Fibroblast of peridontal ligament (primary cell): ENCODE measurements around the gene SH3PXD2A.
A peak's percentile ranks its signal among the peaks of the same experiment; 100 is the strongest.

ENCODE experiments used
- DNase-seq: peaks from one replicate; pipeline ENCODE4 v3.0.0-alpha.2; 2010; ENCODE audit errors: extremely low read depth

The SH3PXD2A gene, protein sequence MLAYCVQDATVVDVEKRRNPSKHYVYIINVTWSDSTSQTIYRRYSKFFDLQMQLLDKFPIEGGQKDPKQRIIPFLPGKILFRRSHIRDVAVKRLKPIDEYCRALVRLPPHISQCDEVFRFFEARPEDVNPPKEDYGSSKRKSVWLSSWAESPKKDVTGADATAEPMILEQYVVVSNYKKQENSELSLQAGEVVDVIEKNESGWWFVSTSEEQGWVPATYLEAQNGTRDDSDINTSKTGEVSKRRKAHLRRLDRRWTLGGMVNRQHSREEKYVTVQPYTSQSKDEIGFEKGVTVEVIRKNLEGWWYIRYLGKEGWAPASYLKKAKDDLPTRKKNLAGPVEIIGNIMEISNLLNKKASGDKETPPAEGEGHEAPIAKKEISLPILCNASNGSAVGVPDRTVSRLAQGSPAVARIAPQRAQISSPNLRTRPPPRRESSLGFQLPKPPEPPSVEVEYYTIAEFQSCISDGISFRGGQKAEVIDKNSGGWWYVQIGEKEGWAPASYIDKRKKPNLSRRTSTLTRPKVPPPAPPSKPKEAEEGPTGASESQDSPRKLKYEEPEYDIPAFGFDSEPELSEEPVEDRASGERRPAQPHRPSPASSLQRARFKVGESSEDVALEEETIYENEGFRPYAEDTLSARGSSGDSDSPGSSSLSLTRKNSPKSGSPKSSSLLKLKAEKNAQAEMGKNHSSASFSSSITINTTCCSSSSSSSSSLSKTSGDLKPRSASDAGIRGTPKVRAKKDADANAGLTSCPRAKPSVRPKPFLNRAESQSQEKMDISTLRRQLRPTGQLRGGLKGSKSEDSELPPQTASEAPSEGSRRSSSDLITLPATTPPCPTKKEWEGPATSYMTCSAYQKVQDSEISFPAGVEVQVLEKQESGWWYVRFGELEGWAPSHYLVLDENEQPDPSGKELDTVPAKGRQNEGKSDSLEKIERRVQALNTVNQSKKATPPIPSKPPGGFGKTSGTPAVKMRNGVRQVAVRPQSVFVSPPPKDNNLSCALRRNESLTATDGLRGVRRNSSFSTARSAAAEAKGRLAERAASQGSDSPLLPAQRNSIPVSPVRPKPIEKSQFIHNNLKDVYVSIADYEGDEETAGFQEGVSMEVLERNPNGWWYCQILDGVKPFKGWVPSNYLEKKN

DNA sequence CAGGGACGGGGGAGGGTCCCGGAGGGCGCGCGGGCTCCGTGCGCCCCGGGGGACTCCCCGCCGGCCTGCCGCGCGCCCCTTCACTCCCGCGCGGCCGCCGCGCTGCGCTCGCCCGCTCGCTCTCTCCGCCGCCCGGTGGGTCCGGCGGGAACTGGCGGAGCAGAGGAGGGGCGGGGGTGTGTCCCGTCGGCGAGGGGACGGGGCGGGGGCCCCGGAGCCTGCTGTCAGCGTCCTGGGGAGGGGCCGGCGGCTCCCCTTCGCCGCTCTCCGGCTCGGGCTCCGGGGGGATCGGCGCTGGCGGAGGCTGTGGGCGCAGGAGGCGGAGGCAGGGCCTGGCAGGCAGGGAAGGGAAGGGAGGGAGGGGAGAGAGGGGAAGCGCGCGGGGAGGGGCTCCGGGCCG lies at the start of gene SH3PXD2A:
Gene SH3PXD2A (minus strand): TSS at position 153 of the 400 bp plus-strand sequence. CDS start 310 bp downstream, outside the sequence.
- DNase-seq: no peak

DNA sequence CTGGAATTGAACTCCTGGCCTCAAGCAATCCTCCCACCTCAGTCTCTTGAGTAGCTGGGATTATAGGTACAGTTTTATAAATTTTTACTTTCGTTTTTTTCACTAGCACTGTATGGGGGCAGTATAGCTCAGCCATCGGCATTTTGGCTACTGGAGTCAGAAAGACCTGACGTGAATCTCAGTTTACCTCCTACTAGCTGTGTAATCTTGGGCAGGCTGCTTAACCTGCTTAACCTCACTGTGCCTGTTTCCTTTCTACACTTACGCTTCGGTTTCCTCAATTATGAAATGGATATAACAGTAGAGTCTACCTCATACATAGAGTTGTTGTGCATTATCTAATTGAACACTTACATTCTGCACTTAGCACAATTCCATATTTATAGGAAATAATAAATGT lies 45.9 kb upstream of the SH3PXD2A start:
- DNase-seq: no peak

DNA sequence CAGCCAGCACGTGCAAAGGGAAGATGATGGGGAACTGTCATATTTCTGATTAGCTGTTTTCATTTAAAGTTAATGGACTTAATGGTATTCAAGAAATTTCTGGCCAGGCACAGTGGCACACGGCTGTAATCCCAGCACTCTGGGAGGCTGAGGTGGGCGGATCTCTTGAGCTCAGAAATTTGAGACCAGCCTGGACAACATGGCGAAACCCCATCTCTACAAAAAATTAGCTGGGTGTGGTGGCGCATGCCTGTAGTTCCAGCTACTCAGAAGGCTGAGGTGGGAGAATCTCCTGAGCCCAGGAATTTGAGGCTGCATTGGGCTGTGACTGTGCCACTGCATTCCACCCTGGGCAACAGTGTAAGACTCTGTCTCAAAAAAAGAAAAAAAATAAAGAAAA lies 43.9 kb upstream of the SH3PXD2A start:
- no peak for DNase-seq

DNA sequence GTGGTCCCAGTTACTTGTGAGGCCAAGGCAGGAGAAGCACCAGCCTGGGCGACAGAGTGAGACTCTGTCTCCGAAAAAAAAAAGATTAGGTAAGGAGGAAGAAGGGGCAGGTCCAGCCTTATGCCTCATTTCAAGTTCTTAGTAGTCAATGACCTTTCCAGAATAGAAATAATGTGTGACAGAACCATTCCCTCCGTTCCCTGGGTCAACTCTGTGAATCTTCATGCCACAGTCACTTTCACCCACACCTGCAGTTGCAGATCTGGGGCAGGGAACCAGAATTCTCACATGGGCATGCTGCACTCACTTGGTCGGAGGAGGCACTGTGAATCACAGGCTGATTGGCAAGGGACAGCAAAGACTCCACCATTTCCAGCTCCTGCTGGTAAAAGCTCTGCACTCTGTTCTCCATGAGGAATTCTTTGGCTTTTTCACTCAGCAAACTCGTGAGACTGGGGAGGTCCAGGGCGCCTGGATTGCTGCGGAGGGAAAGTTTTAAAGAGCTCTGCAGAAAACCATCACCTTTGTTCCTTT lies 41.9 kb upstream of the SH3PXD2A start:
- DNase-seq: peak; percentile 46

DNA sequence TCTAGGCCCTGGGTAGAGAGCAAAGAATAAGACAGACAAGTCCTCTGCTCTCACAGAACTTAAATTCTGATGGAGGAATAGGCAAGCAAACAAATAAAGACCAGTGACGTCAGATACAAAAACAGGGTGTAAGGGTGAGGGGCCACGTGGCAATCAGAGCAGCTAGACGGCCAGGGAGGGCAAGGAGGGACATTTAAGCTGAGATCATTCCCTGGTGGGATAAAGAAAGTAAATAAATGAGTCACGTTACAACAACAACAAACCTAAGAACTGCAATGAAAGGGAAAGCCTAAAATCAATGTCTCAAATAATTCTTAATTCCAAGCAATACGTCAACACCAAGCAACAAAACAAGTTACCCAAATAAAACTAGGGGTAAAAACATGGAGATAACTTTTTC lies 40.8 kb upstream of the SH3PXD2A start:
- peak; percentile 41 for DNase-seq

DNA sequence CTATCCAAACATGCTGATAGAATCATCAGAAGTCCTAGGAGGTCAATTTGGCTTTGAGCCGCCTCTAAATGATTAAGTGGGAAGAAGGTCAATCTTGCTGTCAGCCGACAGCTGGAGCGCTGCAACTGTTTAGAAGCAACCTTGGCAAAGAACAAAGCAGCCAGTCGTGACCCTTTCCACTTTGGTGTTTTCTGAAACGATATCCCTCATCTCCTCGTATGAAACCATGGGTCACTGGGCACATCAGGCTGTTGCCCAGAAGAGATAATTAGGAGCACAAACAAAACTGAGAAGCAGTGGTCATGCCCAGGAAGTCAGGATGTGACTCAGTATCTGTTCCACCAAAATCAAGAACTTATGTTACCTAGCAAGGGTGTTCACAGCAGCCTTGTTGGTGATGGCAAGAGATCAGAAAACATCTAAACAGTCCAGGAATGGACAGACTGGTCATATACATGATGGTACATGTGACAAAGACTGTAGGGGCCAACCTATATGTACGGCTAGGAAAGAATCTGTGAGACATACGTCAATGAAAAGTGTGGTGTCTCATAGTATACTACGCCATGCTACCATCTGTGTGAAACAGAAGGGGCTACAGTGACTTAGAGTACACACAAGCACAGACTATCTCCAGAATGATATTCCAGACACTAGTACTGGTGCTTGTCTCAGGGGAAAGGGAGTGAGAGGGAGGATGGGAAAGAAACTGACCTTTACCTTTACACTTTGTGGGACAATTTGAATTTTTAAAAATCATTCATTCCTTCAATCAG lies 40.2 kb upstream of the SH3PXD2A start:
- peak; percentile 89 for DNase-seq

DNA sequence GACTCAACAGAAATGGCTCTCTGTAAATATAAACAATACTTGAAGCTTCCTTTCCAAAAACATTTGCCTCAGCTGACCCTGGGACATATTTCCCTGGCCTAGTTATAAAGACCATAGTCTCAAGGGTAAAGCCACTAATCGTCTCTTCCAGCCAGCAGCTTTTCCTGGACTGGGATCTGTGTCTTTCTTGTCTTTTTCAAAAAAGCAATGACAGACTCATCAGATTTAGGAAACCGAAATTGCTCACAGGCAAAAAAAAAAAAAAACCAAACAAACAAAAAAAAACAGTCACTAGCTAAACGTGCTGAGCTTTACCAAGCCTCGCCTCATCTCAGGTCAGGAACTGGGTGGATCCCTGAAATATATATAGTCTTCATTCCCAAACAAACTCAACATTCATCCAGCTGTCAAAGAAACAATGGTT lies 39.1 kb upstream of the SH3PXD2A start:
- peak; percentile 56 for DNase-seq

DNA sequence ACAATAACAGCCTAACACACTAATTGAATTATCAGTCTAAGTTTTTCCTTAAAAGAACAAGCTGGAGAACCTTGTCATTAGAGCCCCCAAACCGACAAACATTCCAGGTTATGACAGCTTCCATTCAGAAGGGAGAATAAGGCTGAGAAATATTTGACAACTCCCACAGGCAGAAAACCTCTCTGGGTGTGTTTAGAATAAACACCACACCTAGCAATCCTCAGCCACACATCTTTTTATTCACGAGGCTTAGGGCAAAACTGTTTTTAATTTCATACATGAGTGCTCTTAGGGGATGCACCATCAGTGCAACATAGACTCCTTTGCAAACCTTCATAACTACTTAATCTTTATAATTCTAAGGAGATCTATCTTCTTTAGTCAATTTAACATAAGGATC lies 38.4 kb upstream of the SH3PXD2A start:
- no peak for DNase-seq

DNA sequence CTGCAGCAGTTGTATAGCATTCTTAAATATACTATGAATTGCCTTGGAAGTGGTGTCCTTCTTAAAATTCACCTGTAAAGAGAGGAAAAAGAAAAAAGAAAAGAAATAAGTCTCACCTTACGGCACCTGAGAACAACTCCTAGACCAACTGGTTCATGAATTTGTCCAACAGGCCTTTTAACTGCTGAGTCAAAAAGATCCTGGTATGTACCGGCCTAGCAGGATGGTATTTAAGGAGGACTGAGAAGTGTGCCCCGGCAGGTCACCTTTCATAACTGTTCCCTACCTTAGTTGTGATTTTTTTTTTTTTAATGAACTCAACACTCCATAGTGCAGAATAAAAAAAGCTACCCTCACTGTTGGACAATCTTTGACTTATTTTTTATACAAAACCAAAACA lies 36.8 kb upstream of the SH3PXD2A start:
- no peak for DNase-seq

DNA sequence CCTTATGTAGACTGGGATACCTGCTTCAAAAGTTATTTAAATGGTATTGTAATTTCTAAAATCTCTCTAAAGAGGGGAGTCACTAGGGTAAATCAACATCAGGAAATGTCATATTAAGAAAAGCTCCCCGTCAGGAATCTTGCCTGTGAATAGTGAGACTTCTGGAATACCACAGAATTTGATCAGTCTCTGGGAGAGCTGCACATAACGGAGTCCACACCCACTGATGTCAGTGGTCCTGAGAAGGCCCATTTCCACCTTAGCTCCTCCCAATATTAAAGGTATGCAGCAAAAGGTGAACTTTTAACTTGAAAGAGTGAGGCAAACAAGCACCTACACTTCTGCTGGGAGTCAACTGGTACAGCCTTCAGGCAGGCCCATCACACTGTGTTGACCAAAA lies 35.3 kb upstream of the SH3PXD2A start:
- DNase-seq: no peak

DNA sequence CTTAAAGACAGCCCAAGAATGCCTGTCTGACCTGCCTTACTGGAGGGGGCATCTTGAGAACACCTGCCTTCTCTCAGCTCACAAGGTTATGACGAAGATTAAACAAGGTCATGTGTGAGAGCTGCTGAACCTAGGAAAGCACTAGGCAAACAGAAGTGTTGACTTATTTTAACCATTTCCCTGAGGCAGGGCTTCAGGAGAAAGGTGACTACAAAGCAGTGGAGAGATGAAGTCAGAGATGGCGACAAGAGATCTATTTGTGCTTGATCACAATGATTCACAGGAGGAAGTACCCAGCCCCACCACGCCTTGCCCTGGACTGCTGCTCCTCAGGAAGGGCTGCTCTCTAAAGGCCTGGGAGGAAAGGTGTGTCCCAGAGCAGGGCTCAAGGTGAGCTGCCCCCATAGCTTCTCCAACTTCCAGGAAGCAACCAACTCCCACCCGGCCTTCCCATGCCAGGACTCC lies 34.9 kb upstream of the SH3PXD2A start:
- no peak for DNase-seq

DNA sequence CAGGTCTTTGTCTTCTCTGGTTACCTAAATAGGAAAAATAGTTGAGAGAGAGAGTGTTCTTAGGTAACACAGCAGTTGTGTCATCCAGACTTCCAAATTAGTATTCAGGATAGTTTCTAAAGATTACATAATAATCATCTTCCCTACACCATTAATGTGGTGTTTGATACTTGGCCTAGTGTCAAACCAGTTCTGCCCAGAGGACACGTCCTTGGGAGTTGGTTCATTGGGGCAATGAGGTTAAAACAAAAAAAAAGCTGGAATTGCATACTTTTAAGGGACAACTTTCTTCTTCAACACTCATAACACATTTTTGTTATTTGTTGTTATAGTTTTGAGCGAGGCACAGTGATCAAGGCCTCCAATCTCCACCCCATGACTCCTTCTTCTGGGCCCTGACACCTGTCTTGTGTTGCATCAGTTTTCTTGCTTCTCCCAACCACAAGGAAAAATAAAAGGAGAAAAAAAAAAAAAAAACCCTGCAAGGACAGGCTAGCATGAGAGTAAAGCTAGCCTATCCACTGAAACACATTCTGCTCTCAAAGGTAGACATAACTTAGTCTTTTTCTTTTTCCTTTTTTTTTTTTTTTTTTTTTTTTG lies 33.8 kb upstream of the SH3PXD2A start:
- DNase-seq: no peak

DNA sequence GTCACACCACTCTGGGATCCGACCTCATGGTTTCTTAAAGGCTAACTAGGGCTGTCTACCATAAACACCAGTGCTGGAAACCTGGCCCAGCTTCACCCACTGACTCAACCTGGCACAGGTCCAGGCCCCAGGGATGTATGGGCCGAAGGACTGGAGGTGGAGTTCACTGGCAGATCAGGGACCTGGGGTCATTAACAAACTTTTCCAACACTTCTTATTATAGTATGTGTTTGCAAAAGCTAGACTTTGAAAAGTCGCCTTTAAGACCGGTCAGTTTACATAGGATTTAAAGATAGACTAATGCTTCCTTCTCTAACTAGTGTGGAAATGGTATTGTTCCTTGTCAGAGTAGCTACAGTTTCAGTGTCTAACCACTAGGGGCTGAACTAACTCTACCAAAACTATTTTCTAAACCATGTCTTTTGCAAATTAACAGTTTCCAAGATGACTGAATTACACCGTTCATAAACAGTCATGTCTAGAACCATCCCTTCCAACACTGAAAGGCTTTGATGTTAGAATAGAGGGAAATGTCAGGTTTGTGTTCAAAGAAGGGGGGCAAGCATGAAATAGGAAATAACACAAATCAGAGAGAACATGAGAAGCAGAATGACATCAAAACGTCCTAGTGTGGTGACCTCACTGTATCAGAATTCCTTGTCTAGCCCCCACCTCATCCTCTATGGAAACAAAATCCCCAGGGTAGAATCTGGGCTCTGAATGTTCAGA lies 32.9 kb upstream of the SH3PXD2A start:
- peak; percentile 92 for DNase-seq

DNA sequence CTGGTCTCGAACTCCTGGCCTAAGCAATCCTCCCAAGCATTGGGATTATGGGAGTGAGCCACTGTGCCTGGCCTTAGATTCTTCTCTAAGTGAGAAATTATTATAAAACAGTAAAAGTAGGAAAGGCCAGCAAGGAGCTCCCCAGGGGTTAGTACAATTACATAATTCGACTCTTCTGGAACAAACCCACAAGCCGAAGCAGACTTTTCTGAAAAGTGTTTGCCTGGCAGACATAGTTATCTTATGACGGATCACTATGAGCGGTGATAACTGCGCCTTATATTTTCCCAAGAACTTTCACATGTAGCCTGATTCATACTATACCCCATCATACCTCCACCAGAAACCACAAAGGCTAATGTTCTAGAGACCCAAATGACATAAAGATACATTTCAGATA lies 30.2 kb upstream of the SH3PXD2A start:
- DNase-seq: peak; percentile 86

DNA sequence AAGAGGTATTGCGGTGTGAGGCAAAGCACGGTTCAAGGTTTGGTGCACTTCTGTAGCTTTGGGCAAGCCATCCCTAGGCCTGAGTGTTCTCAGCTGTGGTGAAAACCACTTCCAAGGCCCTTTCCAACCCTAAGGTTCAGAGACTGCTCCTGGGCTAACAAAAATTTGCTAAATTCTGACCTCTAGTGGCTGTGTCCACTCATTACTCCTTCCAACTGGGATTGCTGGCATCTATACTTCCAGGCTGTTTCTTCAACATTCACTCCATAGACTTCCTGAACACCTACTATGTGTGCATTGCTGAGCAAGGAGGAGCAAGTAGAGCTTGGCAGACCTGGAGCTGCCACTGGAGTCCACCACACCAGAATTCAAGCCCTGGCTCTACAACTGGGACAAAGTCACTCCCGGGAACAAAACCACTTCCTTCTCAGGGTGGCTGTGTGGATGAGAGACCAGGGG lies 29.3 kb upstream of the SH3PXD2A start:
- peak; percentile 80 for DNase-seq

DNA sequence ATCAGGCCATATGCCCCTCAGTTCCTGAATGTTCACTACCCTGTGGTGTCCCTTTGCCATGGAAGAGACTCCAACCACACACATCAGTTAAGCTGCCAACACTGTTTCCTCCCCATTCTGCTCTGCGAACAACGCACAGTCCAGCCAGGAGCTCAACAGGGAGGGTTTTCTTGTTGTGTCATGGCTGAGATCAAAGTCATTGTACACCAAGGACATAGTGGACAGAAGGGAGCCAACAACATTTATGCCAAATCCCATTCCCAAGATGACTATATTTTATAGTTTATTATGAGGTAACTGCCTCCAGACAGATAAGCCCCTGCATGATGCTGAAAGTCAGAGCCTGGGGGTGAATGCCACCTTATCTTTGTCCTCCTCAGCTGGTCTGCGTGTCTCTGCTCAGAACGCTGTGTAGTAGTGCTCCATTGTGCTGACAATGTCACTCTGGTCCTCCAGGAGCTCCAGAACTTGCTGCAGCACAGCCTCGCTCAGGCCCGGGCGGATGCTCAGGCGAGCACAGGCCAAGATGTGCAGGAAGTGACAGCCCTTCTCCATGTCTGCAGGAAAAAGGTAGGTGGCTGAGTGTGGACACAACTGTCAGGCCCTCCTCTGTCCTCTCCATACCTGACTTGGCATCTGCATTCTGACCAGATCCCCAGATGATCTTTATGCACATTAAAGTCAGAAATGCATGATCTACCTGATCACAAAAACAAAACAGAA lies 27.1 kb upstream of the SH3PXD2A start:
- no peak for DNase-seq

DNA sequence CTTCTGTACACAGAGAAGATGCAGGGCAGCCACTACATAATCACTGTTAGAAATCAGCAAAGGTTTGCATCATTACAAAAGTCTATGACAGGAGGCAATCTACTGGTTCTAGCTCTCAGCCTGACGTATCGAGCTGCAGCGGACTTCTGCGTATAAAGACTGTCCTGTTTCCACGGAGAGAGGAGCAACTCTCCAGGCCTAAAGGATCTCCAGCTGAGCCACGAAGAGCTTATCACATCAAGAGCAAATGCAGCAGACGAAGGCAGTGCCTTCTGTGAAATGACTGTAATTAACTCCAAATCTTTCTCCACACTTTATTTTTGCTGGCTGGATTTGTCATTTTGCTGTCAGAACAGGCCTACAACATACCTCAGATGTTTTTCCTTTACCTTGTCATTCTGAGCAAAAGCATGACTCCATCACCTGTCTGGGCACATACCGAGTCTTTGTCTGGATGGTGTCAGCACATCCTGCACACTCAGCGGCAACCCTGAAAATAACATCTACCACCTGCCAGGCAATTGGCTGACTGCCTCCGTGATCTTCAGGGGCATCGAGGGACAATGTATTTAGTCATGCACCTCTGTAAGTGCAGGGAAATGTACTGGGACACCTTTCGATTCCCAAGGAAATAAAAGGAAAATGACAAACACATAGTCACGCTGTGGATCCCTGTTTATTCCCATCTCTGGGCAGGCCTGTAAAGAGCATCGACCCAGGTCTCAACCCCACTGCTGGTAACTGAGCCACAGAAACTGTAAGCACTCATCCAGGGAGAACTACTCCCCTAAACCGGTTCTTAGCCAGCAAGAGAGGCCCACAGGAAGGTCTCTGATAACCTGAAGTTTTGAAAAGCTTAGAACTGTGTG lies 26.3 kb upstream of the SH3PXD2A start:
- DNase-seq: no peak

DNA sequence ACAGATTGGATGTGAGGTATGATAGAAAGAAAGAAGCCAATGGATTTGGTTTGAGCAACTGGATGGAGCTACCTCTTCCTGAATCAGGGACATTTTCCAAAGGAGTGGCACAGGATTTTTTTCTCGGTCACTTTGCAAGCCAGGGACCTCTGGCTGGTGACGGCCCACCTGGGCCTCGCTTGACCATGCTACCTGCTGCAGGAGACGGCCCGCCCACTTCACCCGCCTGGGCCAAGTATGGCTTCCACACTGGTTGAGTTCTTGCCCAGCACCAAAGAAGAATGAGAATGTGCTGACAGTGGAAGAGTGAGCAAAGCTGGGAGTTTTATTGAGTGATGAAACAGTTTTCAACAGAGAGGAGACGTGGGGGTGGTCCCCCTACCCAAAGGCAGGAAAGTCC lies 24.5 kb upstream of the SH3PXD2A start:
- DNase-seq: no peak
